GM10248 (cell line): Measurements from ENCODE around the gene ARF3.

ENCODE experiments used
- CTCF ChIA-PET: fragments of 300-600 bp; sonication (Branson Sonifier 250); formaldehyde crosslinking; extraction: SDS; loops from one replicate; lab custom pipeline; 2021; ENCODE audit warnings: antibody characterized with exemption; lab: Yijun Ruan, JAX
- POLR2A ChIA-PET: fragments of 350-650 bp; sonication (Branson Sonifier 250); formaldehyde crosslinking; extraction: SDS; loops from one replicate; lab custom pipeline; 2020; ENCODE audit warnings: antibody characterized with exemption; lab: Yijun Ruan, JAX
- DNase-seq: peaks from one replicate; pipeline ENCODE4 v3.0.0; 2012; ENCODE audit errors: extremely low spot score
- TF ChIP-seq, protein P1 (sequence below): IDR thresholded peaks from 2 replicates; pipeline ENCODE4 v1.5.1; 2012; ENCODE audit warnings: mild to moderate bottlenecking, low read depth; ENCODE audit errors: extremely low read depth, missing control alignments, control extremely low read depth

Gene ARF3

DNA sequence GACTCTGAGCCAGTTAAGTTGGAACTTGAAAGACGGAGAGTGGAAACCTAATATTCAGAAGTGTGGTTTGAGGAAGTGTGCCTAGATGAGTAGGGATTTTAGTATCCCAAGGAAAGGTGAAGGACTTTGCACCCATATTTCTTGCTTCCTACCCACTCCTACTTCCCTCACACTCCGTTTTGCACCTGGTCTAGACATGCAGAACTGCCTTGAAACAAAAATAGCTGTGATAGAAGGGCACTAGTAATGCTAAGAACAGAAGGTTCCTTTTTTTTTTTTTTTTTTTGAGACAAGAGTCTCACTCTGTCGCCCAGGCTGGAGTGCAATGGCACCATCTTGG, 732 bp upstream of the ARF3 start:
- CTCF ChIA-PET = interaction anchor here (0.7 to 8.0 kb wide), 12 partner anchors 10 to 143 kb away, joined by 3 to 58 read pairs (median 6); partner anchors contain the start of genes DDX23 and WNT1

DNA sequence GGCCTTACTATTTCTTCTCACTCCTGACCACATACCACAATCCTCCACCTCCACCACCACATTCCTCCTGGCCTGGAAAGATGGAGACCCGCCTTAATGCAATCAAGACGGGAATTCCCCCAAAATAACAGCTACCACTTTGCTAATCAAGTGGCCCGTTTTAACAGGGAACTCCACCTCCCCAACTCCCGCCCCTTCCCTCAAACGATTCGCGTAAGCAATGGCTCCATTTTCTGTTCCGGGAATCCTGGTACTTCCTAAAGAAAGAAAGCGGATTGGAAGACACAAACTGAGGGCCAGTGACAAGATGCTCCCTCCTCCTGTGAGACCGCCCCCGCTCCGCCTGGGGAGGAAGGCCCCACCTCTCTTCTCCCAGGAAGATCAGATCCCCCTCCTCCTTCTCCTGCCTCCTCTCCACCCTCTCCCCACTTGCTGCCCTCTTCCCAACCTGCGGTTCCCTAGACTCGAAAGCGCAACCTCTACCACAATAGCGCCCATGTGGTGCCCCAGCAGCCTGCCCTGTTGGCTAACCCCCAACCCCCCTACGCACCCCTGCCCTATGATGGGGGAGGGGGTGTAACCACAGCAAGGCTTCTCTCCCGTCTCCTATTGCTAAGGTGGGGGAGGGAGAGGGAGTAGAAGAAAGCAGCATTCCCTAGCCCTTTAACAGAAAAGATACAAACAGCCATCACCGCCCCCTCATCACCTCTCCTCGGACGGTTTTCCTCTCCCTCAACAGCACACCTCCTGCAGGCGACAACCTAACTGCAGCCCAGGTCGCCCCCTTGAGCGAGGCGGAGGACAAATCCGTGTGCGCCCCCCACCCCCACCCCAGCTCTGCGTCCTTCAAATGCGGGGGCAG, 777 bp downstream of the ARF3 start:
- peak; percentile 59 for DNase-seq
- POLR2A ChIA-PET = interaction anchor here (0.6 to 1.1 kb wide), 3 partner anchors 83 to 1142 kb away, joined by 3 to 4 read pairs (median 4); no protein-coding TSS in a partner anchor
- TF ChIP-seq, protein P1, sequence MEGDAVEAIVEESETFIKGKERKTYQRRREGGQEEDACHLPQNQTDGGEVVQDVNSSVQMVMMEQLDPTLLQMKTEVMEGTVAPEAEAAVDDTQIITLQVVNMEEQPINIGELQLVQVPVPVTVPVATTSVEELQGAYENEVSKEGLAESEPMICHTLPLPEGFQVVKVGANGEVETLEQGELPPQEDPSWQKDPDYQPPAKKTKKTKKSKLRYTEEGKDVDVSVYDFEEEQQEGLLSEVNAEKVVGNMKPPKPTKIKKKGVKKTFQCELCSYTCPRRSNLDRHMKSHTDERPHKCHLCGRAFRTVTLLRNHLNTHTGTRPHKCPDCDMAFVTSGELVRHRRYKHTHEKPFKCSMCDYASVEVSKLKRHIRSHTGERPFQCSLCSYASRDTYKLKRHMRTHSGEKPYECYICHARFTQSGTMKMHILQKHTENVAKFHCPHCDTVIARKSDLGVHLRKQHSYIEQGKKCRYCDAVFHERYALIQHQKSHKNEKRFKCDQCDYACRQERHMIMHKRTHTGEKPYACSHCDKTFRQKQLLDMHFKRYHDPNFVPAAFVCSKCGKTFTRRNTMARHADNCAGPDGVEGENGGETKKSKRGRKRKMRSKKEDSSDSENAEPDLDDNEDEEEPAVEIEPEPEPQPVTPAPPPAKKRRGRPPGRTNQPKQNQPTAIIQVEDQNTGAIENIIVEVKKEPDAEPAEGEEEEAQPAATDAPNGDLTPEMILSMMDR = peak; percentile 8
- CTCF ChIA-PET = interaction anchor here (0.8 to 8.0 kb wide), 17 partner anchors 11 to 104 kb away, joined by 3 to 58 read pairs (median 5); partner anchors contain the start of genes DDX23 and WNT1

More for the DNA sequence above, 732 bp upstream of the ARF3 start:
- POLR2A ChIA-PET = interaction anchor here (0.8 kb wide), 1 partner anchor 11 kb away, joined by 3 read pairs; no protein-coding TSS in a partner anchor
- DNase-seq = no peak
- TF ChIP-seq, protein P1 = no peak

DNA sequence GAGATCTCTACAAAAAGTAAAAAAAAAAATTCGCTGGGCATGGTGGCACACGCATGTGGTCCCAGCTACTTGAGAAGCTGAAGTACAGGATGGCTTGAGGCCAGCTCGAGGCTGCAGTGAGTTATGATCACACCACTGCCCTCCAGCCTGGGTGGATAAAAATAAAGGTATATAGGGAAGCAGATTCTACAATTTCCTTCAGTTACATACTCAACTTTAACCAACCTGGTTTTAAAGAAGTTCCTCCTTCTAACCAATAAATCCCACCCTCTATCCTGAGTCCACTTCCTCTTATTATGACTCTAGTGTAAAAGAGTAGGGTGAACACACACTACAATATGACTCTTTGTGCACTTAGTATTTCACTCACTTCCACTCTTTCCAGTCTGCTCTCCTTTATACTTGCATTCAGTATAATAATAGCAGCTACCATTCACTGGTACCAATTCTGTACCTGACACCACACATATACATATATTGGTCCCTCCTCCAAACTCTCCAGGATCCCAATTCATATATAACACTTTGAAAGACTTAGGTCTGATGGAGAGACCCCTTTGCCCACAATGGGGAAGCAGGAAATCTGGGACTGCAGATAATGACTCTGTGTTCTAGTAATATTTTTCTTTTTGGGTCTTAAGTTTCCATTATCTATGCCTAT, 2.3 kb downstream of the ARF3 start:
- ChIA-PET POLR2A (interaction anchor here (0.5 kb wide), 1 partner anchor 24 kb away, joined by 5 read pairs; no protein-coding TSS in a partner anchor), CTCF (interaction anchor here (0.9 to 8.0 kb wide), 10 partner anchors 11 to 43 kb away, joined by 3 to 59 read pairs (median 6); partner anchors contain the start of genes FKBP11 and WNT1)
- TF ChIP-seq, protein P1 = no peak
- no peak for DNase-seq

DNA sequence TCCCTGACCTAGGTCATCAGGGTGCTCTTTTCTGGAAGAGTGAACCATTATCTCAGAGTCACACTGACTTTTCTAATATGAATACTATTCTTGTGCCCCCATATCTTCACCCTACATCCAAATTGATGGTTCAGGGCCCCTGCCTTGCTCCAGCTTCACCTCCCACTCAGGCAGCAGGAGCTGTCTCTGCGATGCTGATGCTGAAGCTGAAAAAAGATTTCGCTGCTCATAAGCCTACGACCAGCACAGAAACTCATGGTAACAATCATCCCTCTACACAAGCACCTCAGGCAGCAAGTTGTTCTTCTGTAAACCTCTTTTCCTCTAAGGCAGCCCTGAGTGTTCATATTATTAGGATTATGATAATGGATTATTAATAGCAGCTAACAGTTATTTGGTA, 3.2 kb downstream of the ARF3 start:
- TF ChIP-seq, protein P1 = no peak
- ChIA-PET CTCF (interaction anchor here (1.8 to 8.0 kb wide), 6 partner anchors 10 to 51 kb away, joined by 7 to 59 read pairs (median 19); partner anchors contain the start of genes FKBP11 and WNT1), POLR2A (interaction anchor here (0.5 kb wide), 1 partner anchor 16 kb away, joined by 4 read pairs; no protein-coding TSS in a partner anchor)
- no peak for DNase-seq

DNA sequence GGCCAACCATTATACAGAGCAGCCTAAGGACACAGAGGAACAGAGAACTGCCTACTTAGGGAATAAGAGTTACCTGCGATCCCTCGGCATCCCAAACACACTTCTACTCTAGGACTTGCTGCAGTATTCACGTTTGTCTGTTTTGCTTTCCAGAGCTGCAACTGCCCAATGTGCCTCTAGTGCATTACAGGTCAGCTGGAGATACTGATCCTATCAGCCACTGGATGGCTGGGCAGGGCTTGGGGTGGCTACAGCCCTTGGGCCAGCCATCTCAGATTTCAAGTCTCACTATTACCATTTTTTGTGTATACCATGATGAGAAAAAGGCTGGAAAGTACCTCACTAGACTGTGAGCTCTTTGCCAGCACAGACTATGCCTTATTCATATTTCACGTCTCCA, 4.6 kb downstream of the ARF3 start:
- ChIA-PET POLR2A (no interaction called here), CTCF (interaction anchor here (0.8 to 8.0 kb wide), 12 partner anchors 9 to 138 kb away, joined by 3 to 59 read pairs (median 6); partner anchors contain the start of genes FKBP11 and WNT1)
- DNase-seq = no peak
- TF ChIP-seq, protein P1 = no peak

DNA sequence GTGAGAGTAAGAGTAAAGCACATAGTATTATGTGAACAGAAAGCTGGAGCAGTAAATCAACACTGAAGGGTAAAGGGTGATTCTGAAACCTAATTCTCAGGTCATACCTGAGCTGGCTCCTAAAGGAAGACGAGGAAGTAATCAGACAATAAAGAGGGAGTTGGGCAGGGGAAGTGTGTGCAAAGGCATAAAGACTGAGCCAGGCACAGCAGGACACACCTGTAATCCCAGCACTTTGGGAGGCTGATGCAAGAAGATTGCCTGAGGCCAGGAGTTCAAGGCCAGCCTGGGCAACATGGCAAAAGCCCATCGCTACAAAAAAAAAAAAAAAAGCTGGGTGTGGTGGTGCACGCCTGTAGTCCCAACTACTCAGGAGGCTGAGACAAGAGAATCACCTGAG, 9.6 kb downstream of the ARF3 start:
- ChIA-PET CTCF (interaction anchor here (2.6 to 5.3 kb wide), 2 partner anchors 11 to 41 kb away, joined by 9 to 30 read pairs; no protein-coding TSS in a partner anchor), POLR2A (no interaction called here)
- TF ChIP-seq, protein P1 = no peak
- DNase-seq = no peak
